Activated T-cell treated with anti-CD3 and anti-CD28 coated beads, Interleukin-2, amount 50 U/mL, for 24 hours (primary cell): ENCODE results near the gene GOLGA5.
A peak's percentile ranks its signal among the peaks of the same experiment; 100 is the strongest.
"Not testable (repeated sequence)": the region's sequence is repeated elsewhere in the genome, so short reads cannot be mapped to it uniquely, and the experiment has no call there.

Experiments used
- DNase-seq: peaks from one replicate; pipeline ENCODE4 v3.0.0-alpha.2; 2020
- H3K27ac Mint-ChIP-seq: 2 replicates; pipeline ENCODE4 v1.8.0; 2020; ENCODE audit warnings: mild to moderate bottlenecking, mixed read lengths
- H3K27me3 Mint-ChIP-seq: 2 replicates; pipeline ENCODE4 v1.8.0; 2020; ENCODE audit warnings: mixed read lengths
- H3K36me3 Mint-ChIP-seq: 2 replicates; pipeline ENCODE4 v1.8.0; 2020; ENCODE audit warnings: low read depth, mixed read lengths
- H3K4me1 Mint-ChIP-seq: 2 replicates; pipeline ENCODE4 v1.8.0; 2020; ENCODE audit warnings: low read depth, mixed read lengths
- H3K4me3 Mint-ChIP-seq: 2 replicates; pipeline ENCODE4 v1.8.0; 2020; ENCODE audit warnings: mild to moderate bottlenecking, moderate library complexity, mixed read lengths
- H3K9me3 Mint-ChIP-seq: 2 replicates; pipeline ENCODE4 v1.8.0; 2020; ENCODE audit warnings: mixed read lengths

The GOLGA5 gene

GRCh38 chr14:92832137-92832700 is 38.1 kb downstream of the GOLGA5 start:
- DNase-seq, result no peak
- H3K4me1 Mint-ChIP-seq, result no peaks in the 10 kb centered on the region
- no peaks in the 10 kb centered on the region for H3K27me3 Mint-ChIP-seq
- H3K27ac Mint-ChIP-seq, result peak overlapping the region; percentile 12
- H3K4me3 Mint-ChIP-seq, result no peak overlapping the region
- no peaks in the 10 kb centered on the region for H3K9me3 Mint-ChIP-seq
- H3K36me3 Mint-ChIP-seq, result peaks cover 76% of the 10 kb centered on the region

- peaks cover 35% of the 10 kb centered on the region for H3K4me1 Mint-ChIP-seq
- DNase-seq, result no peak
- H3K36me3 Mint-ChIP-seq, result peaks cover 53% of the 10 kb centered on the region
- peak overlapping the region; percentile 4 for H3K27ac Mint-ChIP-seq
- H3K9me3 Mint-ChIP-seq, result peaks cover 5% of the 10 kb centered on the region
- no peak overlapping the region for H3K4me3 Mint-ChIP-seq
- no peaks in the 10 kb centered on the region for H3K27me3 Mint-ChIP-seq
Measured at GRCh38 chr14:92841930-92842329, 47.8 kb downstream of the GOLGA5 start.

DNA sequence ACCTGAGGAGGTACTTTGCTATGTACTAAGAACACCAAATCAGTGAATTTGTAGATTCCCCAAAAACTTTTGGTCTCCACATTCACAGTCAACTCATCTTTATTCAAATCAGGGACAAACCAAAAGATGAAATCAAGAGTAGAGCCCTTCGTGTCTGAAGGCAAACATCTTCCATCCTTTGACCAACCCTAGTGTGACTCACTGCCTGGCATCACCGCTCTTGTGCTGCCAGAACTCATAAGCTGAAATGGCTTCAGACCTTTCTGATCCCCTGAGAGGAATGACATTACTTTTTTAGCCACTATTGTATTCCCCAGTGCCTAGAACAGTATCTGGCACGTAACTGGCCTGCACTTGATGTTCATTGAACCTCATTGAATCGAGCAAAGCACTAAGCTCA is 50.1 kb downstream of the GOLGA5 start:
- H3K9me3 Mint-ChIP-seq, result peaks cover 5% of the 10 kb centered on the region
- DNase-seq, result no peak
- H3K4me3 Mint-ChIP-seq, result no peak overlapping the region
- H3K4me1 Mint-ChIP-seq, result peaks cover 53% of the 10 kb centered on the region
- no peaks in the 10 kb centered on the region for H3K27me3 Mint-ChIP-seq
- peak overlapping the region; percentile 61 for H3K27ac Mint-ChIP-seq
- peaks cover 32% of the 10 kb centered on the region for H3K36me3 Mint-ChIP-seq

DNA sequence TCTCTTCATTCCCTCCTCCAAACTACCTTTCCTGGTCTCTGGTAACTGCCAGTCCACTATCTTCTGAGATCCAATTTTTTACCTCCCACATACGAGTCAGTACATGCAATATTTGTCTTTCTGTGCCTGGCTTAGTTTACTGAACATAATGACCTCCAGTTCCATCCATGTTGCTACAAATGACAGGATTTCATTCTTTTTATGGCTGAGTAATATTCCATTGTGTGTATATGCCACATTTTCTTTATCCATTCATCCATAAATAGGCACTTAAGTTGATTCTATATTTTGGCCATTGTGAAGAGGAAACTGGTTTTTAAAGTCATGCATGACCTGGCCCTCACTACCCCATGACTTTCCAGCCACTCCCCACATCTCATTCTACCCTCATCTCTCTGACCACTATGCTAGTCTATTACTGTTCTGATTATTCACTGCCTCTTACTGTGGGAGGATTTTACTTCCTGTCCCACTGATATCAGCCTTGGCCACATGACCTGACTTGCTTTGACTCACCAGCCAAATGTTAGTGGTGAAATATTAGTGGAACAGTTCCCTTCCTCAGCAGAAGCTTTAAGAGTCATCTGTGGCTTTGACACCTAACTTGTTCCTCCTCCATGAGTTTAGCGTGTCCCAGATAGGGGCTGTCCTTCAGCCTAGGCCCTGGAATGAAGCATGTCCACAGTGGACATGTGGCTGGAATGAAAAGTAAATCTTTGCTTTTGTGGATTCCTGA is 52.2 kb downstream of the GOLGA5 start:
- Mint-ChIP-seq H3K9me3 (peaks cover 8% of the 10 kb centered on the region), H3K4me1 (peaks cover 59% of the 10 kb centered on the region), H3K27me3 (no peaks in the 10 kb centered on the region), H3K27ac (peak overlapping the region; percentile 71), H3K36me3 (peaks cover 13% of the 10 kb centered on the region), H3K4me3 (no peak overlapping the region)
- DNase-seq, result no peak

GRCh38 chr14:92847278-92847677 is 53.2 kb downstream of the GOLGA5 start:
- peaks cover 60% of the 10 kb centered on the region for H3K4me1 Mint-ChIP-seq
- no peaks in the 10 kb centered on the region for H3K27me3 Mint-ChIP-seq
- no peak for DNase-seq
- peak overlapping the region; percentile 63 for H3K27ac Mint-ChIP-seq
- H3K36me3 Mint-ChIP-seq, result peaks cover 10% of the 10 kb centered on the region
- no peak overlapping the region for H3K4me3 Mint-ChIP-seq
- peaks cover 8% of the 10 kb centered on the region for H3K9me3 Mint-ChIP-seq

DNA sequence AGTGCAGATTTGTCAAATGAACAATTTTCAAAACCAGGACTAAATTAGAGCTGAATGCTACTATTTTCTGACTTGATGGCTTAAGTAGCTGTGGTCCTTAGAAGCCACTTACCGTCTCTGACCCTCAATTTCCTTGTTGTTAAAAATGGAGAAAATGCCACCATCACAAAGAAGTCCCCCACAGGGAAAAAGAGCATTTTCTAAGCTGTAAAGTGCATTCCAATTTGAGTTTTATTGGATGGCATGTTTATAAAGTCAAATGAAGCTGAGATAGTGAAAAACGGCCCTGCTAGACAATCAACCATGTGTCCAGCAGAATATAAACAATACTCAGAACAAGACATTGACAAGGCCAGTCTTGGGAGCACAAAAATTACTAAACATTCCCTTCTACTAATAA is 53.6 kb downstream of the GOLGA5 start:
- Mint-ChIP-seq H3K9me3 (peaks cover 8% of the 10 kb centered on the region), H3K27me3 (no peaks in the 10 kb centered on the region), H3K36me3 (peaks cover 7% of the 10 kb centered on the region), H3K4me1 (peaks cover 61% of the 10 kb centered on the region), H3K27ac (peak overlapping the region; percentile 63), H3K4me3 (no peak overlapping the region)
- DNase-seq, result no peak

- H3K9me3 Mint-ChIP-seq, result peaks cover 8% of the 10 kb centered on the region
- H3K4me1 Mint-ChIP-seq, result peaks cover 61% of the 10 kb centered on the region
- H3K27me3 Mint-ChIP-seq, result no peaks in the 10 kb centered on the region
- peaks cover 5% of the 10 kb centered on the region for H3K36me3 Mint-ChIP-seq
- H3K27ac Mint-ChIP-seq, result no peak overlapping the region
- H3K4me3 Mint-ChIP-seq, result no peak overlapping the region
- no peak for DNase-seq
Measured at GRCh38 chr14:92848887-92849286, 54.8 kb downstream of the GOLGA5 start.

DNA sequence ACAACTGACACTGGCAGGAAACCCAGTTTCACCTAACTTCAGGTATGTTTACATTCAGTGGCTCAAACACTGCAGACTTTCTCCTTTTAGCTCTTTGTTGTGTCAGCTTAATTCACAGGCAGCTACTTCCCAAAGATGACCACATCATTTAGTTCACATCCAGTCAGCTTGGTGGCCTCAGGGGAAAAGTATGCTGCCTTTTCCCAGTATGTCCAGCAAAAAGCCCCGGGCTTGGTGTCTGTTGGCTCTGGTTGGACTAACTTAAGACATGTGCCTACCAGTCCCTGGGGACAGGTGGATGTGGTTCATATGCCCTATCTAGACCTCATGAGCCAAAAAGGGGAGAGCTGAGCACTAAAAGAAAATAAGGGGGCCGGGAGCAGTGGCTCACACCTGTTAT is 56.4 kb downstream of the GOLGA5 start:
- no peak for DNase-seq
- no peak overlapping the region for H3K27ac Mint-ChIP-seq
- H3K4me1 Mint-ChIP-seq, result peaks cover 48% of the 10 kb centered on the region
- H3K4me3 Mint-ChIP-seq, result no peak overlapping the region
- H3K9me3 Mint-ChIP-seq, result peaks cover 8% of the 10 kb centered on the region
- peaks cover 3% of the 10 kb centered on the region for H3K36me3 Mint-ChIP-seq
- no peaks in the 10 kb centered on the region for H3K27me3 Mint-ChIP-seq

DNA sequence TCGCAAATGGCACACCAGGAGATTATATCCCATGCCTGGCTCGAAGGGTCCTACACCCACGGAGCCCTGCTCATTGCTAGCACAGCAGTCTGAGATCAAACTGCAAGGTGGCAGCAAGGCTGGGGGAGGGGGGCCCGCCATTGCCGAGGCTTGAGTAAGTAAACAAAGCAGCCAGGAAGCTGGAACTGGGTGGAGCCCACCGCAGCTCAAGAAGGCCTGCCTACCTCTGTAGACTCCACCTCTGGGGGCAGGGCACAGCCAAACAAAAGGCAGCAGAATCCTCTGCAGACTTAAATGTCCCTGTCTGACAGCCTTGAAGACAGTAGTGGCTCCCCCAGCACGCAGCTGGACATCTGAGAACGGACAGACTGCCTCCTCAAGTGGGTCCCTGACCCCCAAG is 59.0 kb downstream of the GOLGA5 start:
- H3K27me3 Mint-ChIP-seq, H3K27ac Mint-ChIP-seq, DNase-seq, H3K4me3 Mint-ChIP-seq, H3K9me3 Mint-ChIP-seq, H3K36me3 Mint-ChIP-seq: not testable (repeated sequence)
- H3K4me1 Mint-ChIP-seq, result peaks cover 26% of the 10 kb centered on the region

DNA sequence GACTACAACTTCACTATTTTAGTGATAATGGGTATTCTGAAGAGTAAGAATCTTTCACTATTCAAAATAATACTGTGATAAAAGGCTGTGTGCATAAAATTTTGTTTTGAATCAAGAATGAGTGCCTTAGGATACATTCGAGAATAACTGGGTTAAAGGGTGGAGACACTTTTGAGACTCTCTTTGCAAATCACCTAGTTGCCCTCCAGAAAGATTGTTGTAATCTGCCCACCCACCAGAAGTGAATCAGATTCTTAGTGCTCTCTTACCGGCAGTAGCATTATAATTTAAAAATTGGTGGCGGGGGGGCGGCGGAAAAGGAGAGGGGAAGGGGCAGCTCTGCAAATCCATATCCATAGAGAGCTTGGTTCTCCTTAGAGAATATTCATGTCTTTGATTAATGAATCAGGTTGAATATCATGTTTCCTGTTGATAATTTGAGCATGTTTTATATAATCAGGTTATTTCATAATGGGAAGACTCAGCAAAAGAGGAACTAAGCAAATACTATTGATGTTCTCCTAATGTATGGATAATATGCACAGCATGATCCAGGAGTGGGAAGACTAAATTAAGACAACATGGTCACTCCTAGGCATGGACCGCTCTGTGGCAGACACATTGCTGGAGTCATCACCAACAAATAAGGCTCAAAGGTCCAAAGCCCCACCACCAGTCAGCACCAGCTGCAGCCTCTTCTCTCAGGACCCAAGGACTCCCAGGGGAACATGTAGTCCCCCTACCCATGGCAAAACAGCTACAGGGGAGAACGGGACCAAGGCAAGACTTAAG is 66.1 kb downstream of the GOLGA5 start:
- Mint-ChIP-seq H3K27me3 (no peaks in the 10 kb centered on the region), H3K27ac (no peak overlapping the region), H3K36me3 (no peaks in the 10 kb centered on the region), H3K4me3 (no peak overlapping the region), H3K9me3 (no peaks in the 10 kb centered on the region), H3K4me1 (peaks cover 8% of the 10 kb centered on the region)
- no peak for DNase-seq

GRCh38 chr14:92861856-92862745 is 68.0 kb downstream of the GOLGA5 start:
- peaks cover 8% of the 10 kb centered on the region for H3K9me3 Mint-ChIP-seq
- H3K4me3 Mint-ChIP-seq, result no peak overlapping the region
- H3K4me1 Mint-ChIP-seq, result peaks cover 8% of the 10 kb centered on the region

DNA sequence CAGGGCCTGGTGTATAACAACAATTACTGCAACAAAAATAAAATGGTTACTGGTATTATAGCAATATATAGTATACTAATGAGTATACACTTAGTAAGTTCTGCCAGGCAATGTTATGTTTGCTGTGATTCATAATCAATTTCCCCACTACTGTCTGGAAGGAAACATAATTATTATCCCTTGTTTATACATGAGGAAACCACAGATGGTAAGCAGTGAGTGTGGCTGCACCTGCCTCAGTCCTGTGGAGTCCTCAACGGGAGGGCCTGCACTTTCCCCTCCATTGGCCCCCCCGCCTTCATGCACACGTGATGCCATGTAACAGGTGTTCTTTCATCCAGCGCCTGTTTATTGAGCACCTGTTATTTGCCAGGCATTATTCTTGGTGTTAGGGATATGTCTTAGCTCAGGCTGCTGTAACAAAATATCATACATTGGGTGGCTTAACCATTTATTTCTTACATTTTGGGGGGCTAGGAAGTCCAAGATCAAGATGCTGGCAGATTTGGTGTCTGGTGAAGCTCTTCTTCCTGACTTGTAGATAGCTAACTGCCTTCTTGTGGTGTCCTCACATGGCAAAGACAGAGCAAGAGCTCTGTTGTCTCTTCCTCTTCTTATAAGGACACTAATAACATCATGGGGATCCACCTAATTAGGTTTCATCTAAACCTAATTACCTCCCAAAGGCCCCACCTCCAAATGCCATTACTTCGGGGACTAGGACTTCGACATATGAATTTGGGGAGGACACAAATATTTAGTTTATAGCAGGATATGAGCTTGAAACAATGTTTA is 69.4 kb downstream of the GOLGA5 start:
- no peak overlapping the region for H3K4me3 Mint-ChIP-seq
- H3K9me3 Mint-ChIP-seq, result peaks cover 8% of the 10 kb centered on the region
- H3K4me1 Mint-ChIP-seq, result peaks cover 8% of the 10 kb centered on the region
- H3K36me3 Mint-ChIP-seq, result no peaks in the 10 kb centered on the region
- H3K27ac Mint-ChIP-seq, result no peak overlapping the region
- peaks cover 12% of the 10 kb centered on the region for H3K27me3 Mint-ChIP-seq
- DNase-seq, result no peak

More at GRCh38 chr14:92861856-92862745, 68.0 kb downstream of the GOLGA5 start:
- Mint-ChIP-seq H3K27ac (no peak overlapping the region), H3K27me3 (peaks cover 8% of the 10 kb centered on the region), H3K36me3 (no peaks in the 10 kb centered on the region)
- no peak for DNase-seq

- H3K4me1 Mint-ChIP-seq, result peaks cover 8% of the 10 kb centered on the region
- peaks cover 8% of the 10 kb centered on the region for H3K9me3 Mint-ChIP-seq
- H3K36me3 Mint-ChIP-seq, result no peaks in the 10 kb centered on the region
- H3K27ac Mint-ChIP-seq, result no peak overlapping the region
- DNase-seq, result no peak
- H3K27me3 Mint-ChIP-seq, result peaks cover 12% of the 10 kb centered on the region
- no peak overlapping the region for H3K4me3 Mint-ChIP-seq
Measured at GRCh38 chr14:92865674-92866073, 71.6 kb downstream of the GOLGA5 start.
